SK-N-SH (cell line): ENCODE data around the gene ZNF358.

Experiments used
- CTCF ChIP-seq: fragments of 200-600 bp; sonication (generic); IDR thresholded peaks from 2 replicates; pipeline ENCODE4 v1.6.1; 2017; ENCODE audit warnings: antibody characterized with exemption, mild to moderate bottlenecking, moderate library complexity
- EZH2phosphoT487 ChIP-seq: fragments of 200-600 bp; sonication (generic); IDR thresholded peaks from 2 replicates; pipeline ENCODE4 v1.6.1; 2017; ENCODE audit warnings: low read depth, mixed run types, mild to moderate bottlenecking, antibody characterized with exemption, moderate library complexity, borderline replicate concordance
- MXI1 ChIP-seq: IDR thresholded peaks from 2 replicates; pipeline ENCODE4 v1.6.1; 2012; ENCODE audit warnings: mild to moderate bottlenecking, low read depth, low read length, improper control_type of control experiment

GRCh38 chr19:7512400-7512851, 3.5 kb upstream of the ZNF358 start:
- TF ChIP-seq CTCF, result no peak
- no peak for TF ChIP-seq MXI1
- TF ChIP-seq EZH2phosphoT487, result no peak
